Midbrain (tissue), 1 donor: ENCODE measurements around the gene RRP36.
"Not testable (repeated sequence)": the region's sequence is repeated elsewhere in the genome, so short reads cannot be mapped to it uniquely, and the experiment has no call there.

Source experiments
- DNase-seq: peaks from one replicate; lab custom pipeline; 2025; lab: John Stamatoyannopoulos, UW

Gene RRP36, protein sequence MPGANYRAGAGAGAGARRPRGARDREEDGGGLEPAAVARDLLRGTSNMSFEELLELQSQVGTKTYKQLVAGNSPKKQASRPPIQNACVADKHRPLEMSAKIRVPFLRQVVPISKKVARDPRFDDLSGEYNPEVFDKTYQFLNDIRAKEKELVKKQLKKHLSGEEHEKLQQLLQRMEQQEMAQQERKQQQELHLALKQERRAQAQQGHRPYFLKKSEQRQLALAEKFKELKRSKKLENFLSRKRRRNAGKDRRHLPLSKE

DNA sequence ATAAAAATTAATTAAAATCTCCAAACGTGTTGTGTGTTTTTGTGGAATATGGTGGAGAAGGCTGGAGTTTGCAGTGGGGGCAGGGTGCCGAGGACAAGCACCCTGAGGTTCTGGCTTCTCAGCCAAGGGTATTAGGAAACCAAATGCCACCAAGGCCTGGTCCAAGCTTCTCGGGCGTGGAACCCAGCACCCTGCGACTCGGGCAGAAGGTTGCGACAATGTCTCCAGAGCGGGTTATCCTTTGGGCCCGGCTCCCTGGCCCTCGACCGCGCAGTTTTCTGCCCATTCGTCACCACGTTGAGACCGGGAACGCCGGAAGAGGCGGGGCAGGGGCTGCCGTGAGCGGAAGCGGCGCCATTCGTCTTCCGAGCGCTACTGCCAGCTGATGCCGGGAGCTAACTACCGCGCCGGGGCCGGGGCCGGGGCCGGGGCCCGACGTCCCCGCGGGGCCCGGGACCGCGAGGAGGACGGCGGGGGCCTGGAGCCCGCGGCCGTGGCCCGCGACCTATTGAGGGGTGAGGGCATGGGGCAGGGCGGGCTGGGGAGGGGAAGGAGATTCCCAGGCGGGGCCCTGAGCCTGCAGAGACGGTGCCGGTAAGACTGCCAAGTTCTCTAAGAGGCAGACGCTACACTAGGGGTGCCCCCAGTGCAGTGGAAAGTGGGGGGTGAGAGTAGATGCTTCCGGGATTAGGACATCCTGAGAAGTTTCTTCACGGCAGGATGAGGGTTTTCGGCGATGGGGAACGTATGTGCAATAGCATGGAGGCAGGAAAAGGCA is at the start of gene RRP36:
Gene RRP36, plus strand, starts transcription at position 354 of the 778 bp plus-strand sequence. Its CDS starts 32 bp downstream, at position 386.
- peak; percentile 76 for DNase-seq

DNA sequence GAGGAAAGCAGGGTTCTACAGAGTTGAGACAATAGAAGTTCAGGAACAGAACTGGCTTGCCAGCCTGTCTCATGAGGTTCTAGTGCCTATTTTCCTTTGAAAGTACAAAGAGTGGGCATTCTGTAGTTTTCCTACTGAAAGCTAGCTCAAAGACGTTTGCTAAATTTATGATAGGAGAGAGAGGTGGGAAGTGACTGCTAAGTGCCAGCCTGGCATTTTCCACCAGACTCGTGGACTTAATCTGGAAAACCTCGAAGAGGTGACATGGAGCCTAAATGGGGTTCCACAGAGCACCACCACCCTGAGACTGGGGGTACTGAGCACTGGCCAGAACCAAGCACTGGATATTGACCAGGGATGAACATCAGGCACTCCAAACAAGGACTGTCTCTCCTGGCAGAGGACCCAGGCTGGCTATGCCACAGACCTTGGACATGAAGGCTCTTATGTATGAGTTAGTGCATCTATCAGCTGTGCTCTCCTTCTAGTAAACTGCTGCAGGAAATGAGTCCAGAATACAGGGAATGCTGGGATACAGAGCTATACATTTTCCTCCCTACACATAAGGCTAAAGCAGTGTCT is 49.6 kb upstream of the RRP36 start:
- DNase-seq = no peak

DNA sequence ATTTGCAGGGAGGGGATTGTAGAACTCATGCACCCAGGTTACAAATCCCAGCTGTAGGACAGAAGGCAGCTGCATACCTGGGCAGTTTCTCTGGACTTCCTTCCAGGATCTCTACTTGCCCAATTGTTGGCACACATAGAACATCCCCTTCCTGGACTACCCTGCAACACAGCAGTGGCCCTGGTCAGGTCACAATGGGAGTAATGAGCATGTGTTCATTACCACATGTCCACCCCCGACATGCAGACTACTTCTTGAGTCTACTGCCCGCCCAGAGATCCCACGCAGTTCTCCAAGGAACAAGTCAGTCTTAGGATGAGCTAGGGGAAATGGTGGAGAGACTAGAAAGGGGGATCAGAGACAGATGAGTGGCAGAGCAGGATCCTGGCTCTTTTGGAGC is 47.5 kb upstream of the RRP36 start:
- no peak for DNase-seq

DNA sequence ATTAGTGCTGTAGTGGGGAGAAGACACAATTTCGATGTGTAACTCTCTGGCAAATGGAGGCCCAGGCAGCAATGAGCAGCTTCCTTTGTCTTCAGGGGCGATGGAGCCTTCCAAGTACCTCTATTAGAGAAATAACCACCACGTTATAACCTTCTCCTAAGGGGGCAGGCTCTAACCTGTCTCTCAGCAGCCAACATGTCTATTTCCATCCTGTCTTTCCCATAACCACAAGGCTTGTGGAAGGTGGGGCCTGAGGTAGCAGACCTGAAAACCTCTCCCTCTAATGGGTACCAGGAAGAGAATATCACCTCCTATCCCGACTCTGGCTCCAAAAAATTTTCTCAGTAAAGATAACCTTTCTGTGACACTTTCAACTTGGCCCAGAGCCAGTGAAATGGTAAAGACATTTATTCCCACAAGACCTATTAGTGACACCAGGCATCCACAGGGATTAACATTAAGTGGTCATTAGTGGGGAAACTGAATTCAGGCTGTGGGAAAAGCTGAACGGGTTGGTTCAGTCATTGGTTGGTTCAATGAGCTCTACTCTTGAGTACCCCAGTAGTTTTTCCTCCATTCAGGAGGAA is 46.4 kb upstream of the RRP36 start:
- DNase-seq = no peak

DNA sequence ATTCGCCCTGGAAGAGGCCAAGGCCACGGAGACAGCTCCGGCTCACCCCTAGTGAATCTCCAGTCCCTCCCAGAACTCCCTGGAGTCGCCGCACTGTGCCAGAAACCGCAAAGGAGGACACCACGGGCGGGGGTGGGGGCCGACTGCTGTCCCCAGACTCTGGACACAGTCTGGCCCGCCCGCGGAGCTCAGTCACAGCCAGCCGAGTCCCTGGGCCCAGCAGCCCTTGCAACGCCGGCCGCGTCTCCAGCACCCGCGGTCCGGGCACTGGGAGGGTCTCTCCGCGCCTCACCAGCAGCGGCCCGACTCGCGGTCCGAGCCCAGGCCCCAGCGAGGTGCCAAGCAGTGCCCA is 43.0 kb upstream of the RRP36 start:
- no peak for DNase-seq

DNA sequence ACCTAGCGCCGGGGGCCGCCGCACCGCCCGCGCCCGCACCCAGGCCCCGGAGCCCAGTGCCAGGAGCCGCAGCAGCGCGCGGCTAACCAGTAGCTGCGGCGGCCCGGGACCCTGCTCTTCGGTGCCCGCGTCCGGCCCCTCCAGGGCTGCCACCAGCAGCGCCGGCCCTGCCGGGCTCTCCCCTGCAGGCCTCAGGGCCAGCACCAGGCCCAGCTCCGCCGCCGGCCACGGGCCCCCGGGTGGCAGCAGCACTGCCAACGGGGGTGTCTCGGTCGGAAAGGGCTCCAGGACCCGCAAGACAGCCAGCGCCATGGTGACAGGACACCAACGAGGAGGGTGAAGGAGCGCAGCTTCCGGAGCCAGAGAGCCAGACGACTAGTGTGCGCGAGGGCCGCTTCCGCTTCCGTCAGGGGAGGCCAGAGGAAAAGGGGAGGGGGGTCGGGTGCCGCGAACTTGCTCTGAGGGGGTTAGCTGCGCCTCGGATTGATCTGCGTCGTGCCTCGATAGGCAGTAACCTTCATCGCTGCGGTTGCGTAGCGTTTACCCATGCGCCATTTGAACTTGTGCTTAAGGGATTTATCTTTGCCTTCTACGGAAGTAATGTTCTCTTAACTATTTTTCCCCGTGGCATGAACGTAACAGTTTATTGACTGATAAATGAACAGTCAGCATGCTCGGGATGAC is 42.4 kb upstream of the RRP36 start, which contains the start of gene PEX6:
Gene PEX6, minus strand, starts transcription at position 343 of the 684 bp plus-strand sequence. Its CDS starts 31 bp downstream, at position 312.
- DNase-seq = peak; percentile 89

DNA sequence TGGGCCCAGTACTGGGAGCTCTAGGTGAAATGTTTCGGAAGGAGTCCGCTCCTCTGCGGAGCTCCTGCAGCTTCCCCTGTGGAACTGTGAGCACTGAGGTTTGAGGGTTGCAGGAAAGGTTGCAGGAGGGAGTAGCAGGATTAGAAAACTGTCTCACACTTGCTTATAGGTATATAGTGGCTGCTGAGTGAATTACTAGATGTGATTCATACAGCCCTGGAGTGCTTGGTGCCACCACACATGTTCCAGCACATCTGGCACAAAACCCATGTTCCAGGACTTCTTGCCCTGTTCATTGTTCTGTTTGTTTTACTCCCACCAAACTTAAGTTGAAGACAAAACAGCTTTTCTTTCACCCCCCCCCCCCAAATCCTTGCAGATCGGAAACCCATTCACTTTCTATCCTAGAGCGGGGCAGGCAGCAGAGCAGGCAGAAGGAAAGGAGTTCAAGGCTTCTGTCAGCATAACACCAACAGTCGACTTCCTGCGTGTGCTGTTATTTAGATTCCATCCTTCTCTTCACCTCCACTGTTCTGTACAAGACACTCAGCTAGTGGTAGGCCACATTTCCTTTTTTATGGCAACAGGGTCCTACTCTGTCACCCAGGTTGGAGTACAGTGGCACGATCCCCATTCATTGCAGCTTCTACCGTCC is 41.8 kb upstream of the RRP36 start:
- peak; percentile 59 for DNase-seq

DNA sequence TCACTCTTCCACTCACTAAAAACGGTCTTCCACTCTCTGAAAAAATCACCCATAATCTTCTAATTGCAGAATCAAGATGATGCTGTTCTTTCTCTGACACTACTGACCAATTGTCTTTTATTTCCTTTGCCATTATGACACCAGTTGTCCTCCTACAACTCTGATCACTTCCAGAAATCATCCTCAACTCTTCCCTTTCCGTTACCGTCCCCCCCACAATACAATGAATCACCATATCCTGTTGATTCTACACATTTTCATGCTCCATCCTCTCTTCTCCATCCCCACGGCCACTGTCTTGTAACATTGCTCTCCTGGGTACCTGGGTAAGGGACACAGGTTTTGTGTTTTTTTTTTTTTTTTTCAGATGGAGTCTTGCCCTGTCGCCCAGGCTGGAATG is 39.6 kb upstream of the RRP36 start:
- no peak for DNase-seq

DNA sequence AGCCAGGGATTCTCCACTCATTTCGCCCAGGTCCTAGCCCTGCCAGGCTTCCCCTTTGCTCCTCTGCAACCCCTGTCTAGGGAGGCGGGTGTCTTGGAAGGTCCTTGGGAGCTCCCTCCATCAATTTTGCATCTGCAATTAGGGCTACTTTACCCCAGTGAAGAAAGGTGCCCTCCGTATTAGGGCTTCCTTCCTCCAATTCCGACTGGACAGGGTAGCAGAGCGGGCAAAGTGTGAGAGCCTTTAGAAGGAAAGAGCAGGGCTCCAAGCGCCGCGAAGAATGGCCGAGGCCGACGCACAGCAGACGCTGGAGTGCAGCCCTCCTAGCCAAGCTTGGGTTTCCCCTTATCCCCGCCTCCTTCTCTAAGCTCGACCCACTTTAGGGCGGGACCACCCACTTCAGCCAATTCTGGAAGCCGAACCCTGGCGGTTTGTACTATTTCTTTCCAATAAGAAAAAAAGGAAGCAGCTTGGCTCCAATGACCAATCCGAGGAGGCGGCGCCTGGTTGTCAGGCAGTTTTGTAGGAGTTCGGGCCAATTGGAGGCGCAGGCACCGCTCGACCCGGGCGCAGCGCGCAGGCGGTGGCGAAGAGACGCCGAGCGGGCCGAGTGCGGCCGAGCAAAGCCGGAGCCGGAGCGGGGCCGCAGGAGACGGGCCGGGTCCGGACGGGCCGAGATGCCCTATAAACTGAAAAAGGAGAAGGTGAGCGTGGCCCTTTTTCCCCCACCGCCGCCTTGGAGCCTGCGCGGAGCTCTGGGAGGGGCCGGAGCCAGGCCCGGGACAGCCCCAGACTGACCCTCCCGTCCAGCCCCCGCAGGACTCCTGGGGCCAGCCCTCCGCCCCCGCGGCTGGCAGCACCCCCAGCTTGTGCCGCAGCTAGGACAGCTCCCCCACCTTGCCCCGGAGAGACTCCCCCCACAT is 37.2 kb upstream of the RRP36 start, which contains the start of gene PPP2R5D:
Gene PPP2R5D, plus strand, starts transcription at position 570 of the 923 bp plus-strand sequence. Its CDS starts 108 bp downstream, at position 678.
- peak; percentile 99 for DNase-seq

DNA sequence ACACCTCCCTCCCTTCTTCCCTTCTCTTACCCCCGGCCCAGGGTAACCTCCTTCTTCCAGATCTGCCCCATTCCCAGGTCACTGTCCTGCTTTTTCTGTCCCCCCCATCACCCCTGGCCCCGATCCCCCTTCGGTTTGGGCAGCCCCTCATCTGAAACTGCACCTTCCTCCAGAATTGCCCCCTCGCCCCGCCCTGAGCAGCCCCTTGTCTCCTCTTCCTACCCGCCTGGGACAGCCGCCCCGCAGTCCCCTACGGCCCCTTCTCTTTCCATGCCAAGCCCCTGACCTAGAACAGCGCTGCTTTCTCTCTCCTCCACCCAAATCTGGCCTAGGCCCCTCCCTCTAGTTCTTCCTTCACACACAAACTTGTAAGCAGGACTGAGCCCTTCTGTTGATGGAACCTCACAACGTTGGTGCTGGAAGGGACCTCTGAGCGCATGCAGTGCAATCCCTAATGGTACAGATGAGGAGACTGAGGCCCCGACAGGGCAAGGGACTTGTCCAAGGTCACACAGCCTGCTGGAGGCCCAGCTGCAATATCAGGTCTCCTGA is 36.4 kb upstream of the RRP36 start:
- no peak for DNase-seq

DNA sequence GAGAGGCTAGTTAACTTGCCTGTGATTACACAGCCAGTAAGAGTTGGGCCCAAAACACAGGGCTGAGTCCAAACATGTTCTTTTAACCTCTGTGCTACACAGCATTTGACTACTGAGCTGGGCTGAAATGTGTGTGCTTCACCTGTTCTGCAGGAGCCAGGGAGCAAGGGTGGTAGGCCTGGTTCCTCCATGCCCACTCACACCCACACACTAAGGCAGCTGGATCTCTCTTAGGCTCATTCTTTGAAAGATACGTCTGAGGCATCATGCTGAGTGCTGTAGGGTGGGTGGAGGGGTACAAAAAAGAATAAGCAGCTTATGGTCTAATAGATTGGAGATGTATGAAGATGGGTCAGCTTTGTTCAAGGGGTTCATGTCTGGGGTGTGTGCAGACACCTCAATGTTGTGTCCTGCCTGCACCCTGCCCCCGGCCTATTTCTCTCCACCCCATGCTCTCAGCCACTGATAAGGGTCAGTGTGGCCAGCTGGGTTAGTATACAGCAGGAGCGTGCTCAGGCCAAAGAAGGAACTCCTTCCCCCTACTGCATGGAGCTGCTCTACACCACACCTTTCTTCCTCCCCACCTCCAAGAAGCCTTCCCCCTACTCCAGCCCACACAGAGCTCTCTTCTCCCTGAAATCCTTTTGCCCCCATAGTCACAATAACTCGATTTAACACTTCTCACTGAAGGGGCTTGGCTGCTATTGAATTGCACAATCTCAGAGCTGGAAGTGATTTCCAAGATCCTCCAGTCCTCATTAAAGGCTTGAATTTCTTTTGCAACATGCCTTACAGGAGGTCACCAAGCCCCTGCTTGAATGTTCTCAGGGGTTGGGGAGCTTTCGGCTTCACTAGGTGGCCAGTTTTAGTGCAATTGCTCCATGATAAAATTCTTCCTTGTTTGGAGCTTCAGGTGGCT is 33.6 kb upstream of the RRP36 start:
- DNase-seq = no peak

DNA sequence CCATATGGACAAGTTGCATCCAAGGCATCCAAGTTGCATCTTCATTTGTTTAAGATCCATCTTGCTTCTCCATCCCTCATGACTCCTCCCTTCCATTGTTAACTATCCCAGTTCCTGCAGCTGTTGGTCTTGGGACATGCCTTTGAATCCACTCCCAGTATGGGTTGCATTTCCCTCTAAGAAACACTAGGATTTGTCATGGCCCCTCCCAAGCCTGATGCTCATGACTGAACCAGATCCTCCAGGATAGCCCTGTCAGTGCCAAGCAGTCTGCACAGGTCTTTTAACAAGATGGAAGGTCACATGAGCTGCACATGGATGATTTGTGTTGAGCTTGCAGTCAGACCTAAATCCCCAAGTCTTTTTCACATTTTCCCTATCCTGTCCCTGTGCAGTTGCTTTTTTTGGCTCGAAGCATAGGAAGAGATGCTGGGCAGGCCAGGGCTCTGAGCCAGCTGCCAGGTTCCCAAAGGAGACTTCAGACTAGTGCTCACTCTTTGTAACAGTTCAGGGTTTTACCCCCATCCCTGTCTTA is 32.9 kb upstream of the RRP36 start:
- no peak for DNase-seq

DNA sequence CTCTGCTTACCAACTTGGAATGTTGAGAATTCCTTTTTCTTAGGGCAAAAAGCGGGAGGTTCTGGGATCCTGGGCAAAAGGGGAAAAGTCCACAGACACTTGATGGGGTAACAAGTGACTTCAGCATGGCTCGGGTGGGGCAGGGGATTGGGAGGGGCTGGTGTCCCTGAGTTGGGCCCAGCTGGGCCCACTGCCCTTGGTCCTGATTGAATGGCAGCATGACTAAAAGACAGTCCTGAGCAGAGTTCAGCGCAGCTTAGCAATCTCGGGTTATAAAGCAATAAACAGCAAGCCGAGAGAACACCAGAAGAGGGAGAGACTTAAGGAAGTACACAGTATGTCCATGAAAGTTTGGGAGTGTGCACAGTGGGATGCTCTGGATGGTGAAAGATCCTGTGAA is 31.5 kb upstream of the RRP36 start:
- no peak for DNase-seq

DNA sequence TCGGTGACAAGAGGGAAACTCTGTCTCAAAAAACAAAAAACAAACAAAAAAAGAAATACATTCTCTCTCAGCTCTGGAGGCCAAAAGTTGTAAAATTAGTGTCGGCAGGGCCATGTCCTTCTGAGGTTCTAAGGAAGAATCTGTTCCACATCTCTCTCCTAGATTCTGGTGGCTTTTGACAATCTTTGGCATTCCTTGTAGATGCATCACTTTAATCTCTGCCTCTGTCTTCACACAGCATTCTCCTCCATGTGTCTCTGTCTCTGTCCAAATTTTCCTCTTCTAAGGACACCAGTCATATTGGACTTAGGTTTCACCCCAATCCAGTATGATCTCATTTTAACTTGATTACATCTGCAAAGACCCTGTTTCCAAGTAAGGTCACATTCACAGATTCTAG is 28.0 kb upstream of the RRP36 start:
- DNase-seq = no peak

DNA sequence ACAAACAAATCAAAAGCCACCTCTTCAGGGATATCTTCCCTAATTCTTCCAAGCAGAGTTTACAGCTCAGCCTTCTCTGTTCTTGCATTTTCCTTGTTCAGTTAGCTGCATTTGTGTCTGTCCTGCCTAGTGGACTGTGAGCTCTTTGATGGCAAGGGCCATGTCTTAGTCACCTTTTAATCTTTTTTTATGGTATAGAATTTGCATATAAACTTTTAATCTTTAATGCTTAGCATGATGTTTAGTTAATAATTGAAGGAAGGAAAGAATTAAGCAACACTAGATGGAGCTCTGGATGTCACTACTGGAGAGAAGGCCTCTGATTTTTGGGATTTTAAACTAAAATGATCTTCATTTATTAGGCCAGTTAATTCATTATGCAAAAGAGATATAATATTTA is 24.9 kb upstream of the RRP36 start:
- DNase-seq = no peak

DNA sequence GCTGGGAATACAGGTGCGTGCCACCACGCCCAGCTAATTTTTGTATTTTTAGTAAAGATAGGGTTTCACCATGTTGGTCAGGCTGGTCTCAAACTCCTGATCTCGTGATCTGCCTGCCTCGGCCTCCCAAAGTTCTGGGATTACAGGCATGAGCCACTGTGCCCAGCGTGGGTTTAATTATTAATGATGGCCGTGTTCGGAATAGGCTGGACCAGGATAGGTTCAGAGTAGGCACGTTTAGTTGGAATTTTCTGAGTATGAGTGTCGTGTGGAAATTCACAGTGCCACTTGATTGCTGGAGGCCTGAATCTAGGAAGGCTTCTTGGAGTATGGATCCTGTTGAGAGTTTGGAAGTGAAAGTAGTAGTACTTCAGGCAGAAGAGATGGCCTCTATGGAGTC is 23.2 kb upstream of the RRP36 start:
- not testable (repeated sequence) for DNase-seq

DNA sequence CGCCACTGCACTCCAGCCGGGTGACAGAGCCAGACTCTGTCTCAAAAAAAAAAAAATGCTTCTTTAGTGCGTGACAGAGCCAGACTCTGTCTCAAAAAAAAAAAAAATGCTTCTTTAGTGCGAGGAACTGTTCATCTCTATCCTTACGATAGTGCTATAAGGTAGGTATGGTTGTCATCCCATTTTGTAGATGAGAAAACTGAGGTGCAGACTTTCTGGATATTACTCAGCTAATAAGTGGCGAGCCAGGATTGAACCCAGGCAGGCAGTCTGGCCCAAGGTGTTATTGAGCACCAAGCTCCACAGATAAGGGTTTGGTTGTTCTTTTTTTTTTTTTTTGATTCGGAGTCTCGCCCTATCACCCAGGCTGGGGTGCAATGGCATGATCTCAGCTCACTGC is 19.6 kb upstream of the RRP36 start:
- no peak for DNase-seq

DNA sequence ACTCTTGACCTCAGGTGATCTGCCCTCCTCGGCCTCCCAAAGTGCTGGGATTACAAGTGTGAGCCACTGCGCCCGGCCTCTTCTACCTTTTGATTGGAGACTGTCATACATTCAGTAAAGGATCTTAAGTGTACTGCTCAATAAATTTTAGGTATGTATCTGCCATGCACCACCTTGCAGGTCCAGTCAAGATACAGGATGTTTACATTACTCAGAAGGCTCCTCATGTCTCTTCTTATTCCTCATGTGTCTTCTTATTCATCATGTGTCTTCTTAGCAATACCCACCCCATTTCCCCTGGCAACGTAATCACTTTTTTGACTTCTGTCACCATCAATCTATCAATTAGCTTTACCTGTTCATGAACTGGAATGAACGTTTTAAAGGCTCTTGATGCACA is 15.6 kb upstream of the RRP36 start:
- DNase-seq = no peak

DNA sequence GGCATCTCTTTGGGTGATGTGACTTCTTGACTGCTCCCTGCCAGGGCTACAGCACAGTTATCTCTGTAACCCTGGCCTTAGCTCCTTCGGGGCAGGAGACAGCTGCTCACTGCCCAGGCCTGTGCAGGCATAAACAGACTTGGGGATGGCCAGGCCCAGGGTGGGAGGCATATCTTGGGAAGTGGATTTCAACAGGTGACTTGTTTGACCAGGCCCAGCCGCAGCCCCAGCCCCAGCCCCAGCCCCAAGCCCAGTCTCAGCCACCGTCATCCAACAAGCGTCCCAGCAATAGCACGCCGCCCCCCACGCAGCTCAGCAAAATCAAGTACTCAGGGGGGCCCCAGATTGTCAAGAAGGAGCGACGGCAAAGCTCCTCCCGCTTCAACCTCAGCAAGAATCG is 15.2 kb upstream of the RRP36 start:
- DNase-seq = no peak
